NCI-H748 (cell line): Measurements from ENCODE around the gene AGO1.
A peak's percentile ranks its signal among the peaks of the same experiment; 100 is the strongest.

Experiments used
- DNase-seq: peaks from one replicate; lab custom pipeline; 2025; ENCODE audit not compliant: unreplicated experiment; lab: John Stamatoyannopoulos, UW

The AGO1 gene

DNA sequence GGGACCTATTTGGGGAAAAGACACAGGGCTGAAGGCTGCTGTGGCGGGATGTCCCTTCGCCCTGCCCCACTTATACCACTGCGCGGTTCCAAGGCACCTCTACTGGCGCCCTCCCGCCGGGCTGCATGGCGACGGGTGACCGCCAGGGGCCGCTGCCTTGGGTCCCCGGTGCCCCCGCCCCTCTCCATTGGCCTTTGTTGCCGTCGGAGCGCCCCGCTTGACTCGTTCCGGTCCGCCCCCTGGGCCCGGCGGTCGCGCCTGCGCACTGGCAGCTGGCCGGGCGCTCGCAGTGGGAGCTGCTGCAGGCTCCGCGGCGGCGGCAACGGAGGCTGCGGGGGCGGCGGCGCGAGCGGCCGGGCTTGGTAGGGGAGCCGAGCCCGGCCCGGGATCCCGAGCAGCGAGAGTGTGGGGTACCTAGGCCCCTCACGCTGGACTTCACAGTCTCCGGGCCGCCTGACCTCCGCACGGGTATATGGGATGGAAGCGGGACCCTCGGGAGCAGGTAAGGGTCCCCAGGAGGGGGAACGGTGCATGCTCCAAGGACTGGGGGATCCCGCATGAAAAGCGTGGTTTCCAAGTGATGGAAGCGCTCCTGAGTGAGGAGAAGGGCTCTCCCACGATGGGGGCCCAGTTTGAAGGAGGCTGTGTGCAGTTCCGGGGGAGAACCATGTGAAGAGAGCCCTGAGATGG, at the start of gene AGO1:
Gene AGO1 (plus strand): TSS at position 265 of the 690 bp plus-strand sequence. CDS start 213 bp downstream, at position 478.
- DNase-seq: peak; percentile 85

DNA sequence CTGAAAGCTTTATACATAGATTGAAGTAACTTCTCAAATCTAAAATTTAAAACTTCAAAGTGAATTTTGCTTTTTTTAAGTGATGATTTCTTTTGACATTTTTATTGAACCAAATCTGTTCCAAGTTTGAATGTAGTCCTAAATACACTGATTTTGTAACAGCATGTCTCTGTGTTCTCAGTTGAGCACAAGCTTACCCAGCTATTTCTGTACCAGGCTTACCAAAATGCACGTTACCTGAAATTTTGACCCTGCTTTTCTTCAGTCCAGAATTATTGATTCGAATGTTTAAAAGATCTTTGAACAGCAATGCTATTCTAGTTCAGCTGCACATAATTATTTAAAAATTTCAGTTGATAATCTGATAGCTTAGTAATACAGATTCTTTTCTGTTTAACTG, 49.6 kb upstream of the AGO1 start:
- DNase-seq: no peak

DNA sequence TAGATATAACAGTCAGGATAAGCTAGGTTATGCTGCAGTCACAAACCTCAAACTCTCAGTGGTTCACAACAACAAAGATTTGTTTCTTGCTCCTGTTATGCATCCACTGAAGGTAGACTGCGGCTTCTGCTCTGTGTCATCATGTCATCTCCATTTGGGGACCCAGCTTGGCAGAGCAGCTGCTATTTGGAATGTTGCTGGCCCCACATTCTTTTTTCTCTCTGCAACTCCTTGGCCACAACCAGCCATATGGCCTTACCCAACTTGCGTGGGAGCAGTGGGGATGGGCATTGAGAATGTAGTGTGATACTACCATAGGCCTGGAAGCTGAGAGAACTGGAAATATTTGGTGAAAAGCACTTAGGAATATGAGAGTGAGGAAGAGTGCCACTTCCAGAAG, 48.8 kb upstream of the AGO1 start:
- DNase-seq: no peak

DNA sequence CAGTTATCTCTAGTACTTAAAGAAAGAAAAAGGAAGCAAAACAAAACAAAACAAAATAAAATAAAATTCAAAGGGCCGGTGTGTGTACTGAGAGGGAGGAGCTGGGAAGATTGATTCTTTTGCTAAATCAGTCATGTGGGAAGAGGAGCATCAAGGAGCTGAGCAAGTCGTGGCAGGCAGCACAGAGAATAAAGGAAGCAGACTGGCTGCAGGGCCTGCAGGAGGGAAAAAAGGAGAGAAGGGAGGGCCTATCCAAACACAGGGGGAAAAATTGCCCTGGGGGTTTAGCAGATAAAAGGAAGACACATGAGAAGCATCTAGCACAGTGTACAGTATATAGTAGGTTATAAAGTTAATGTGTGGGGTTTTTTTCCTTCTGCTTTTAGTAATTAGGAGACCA, 47.6 kb upstream of the AGO1 start:
- DNase-seq: peak; percentile 1

DNA sequence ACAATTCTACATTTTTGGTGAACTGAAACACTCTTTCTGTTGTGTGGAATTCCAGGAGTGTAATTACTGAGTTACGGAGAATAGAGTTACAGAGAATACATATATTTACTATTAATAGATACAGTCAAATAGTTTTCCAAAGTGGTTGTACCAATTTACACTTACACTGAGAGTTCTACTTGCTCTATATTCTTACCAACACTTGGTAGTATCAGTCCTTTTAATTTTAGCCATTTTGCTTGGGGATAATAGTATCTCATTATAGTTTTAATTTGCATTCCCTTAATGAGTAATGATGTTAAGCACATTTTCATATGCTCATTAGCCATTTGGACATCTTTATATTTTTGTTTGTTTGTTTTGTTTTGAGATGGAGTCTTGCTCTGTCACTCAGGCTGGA, 46.3 kb upstream of the AGO1 start:
- no peak for DNase-seq

DNA sequence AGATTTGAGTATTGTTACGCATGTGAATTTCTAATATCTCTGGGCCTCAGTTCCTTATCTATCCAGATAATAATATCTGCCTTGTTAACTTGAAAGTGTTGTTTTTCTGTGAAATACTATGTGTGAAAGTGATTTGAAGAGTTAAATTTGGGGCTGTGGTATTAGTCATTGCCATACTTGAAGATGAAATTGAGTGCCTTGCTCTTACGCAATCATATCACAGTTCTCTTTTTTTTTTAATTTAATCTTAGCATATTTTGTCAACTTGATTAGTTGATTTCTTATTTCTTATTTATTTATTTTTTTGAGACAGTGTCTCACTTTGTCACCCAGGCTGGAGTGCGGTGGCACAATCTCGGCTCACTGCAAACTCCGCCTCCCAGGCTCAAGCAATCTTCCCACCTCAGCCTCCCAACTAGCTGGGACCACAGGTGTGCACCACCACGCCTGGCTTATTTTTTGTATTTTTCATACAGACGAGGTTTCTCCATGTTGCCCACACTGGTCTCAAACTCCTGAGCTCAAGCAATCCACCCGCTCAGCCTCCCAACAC, 44.2 kb upstream of the AGO1 start:
- DNase-seq: no peak

DNA sequence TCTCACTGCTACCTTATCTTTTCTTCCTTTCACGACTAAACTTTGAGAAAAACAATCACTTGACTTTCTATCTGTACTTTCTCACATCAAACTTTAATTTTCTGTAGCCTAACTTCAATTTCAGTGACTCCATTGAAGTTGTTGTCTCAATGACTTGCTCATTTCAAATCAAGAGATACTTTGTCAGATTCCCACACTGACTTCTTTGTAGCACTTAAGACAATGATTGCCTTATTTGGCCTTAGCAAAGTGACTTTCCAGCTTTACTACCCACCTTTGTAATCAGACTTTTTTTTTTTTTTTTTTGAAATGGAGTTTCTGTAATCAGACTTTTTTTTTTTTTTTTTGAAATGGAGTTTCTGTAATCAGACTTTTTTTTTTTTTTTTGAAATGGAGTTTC, 38.2 kb upstream of the AGO1 start:
- no peak for DNase-seq

DNA sequence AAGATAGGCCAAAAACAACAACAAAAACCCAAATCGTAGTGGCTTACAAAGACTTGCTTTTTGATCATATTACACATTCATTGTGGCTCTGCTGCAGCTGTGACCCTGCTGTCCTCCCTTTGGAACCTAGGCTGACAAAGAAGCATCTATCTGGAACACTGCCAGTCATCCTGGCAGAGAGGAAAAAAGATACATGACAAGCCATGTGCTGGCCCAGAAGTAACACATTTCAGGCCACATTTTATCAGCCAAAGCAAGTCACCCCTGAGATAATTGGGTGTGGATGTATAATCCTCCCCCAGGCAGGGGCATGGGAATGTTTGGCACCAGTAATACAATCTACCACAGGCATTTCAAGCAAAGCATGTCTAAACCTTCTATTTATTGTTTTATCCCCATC, 37.2 kb upstream of the AGO1 start:
- DNase-seq: no peak

DNA sequence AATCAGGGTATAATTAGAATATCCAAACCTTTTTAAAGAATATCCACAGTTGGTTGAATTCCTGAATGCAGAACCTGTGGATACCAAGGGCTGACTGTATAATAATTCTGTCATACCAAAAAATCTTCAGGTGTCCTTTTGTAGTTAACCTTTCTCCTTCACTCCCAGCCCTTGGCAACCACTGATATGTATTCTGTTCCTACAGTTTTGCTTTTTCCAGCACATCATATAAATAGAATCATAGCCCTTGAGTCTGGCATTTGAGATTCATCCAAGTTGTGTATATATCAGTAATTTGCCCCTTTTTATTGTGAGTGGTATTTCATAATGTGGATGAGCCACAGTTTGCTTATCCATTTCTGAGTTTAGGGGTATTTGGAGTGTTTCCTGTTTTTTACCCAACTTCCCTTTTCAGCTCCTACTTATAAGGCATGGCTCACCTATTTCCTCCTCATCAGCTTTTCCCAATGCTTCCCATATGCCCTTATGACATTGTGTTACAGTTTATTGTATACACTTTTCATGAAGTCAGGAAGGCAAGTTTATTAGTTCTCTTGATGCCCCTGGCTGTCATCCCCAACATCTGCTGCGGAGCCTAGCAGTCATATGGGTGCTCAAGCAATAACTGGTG, 35.0 kb upstream of the AGO1 start:
- no peak for DNase-seq

DNA sequence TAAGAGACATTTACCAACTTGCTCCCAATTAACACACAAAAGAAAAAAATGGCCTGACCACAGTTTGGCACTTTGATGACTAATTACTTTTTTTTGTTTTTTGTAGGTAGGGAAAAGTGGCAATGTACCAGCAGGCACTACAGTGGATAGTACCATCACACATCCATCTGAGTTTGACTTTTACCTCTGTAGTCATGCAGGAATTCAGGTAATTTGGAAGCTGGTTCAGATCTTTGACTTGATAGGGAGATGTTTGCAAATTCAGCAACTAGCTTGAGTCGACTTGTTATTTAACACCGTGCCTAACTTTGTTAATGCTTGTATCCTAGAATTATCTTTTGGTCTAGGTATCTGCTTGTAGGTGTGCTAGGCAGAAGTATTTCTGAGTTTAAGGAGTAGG, 33.0 kb upstream of the AGO1 start:
- no peak for DNase-seq

DNA sequence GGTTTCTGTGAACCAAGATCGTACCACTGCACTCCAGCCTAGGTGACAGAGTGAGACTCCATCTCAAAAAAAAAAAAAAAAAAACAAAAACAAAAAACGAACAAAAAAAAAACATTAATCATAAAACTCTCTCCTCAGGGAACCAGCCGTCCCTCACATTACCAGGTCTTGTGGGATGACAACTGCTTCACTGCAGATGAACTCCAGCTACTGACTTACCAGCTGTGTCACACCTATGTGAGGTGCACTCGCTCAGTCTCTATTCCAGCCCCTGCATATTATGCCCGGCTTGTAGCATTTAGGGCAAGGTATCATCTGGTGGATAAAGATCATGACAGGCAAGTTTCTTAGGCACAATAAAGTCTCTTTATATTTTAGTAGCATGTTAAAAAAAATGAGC, 32.3 kb upstream of the AGO1 start:
- no peak for DNase-seq

DNA sequence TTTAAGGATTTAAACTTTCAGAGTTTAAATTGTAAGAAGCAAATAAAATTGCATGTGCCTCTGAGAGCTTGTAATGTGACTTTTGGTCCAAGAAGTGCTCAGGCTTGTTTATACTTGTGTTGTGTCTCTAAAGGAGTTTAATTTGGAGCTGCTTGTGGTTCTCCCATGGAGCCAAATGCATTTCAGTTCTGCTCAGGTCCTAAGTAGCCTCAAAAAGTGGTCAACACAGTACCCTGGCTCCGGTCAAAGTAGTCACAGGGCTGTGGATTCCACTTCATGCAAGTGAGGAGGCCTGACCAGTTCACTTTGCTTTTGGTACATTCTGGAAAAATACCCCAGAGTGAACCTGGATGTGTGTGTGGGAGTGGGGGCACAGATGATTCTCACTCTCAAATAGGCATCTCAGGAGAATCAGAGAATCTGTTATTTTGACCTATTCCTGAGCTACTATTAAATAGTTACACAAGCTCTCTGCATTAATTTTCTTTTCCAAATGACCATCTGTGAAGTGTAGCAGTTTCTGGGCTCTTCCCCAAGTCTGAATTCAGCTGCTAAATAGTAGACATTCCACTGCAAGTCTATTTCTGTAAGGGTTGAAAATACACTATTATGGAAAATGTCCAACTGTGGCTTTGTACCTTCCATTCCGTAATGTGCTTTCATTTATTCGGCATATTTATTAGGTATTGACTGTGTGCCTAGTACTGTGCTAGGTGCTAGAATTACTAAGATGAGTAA, 31.7 kb upstream of the AGO1 start:
- DNase-seq: no peak

DNA sequence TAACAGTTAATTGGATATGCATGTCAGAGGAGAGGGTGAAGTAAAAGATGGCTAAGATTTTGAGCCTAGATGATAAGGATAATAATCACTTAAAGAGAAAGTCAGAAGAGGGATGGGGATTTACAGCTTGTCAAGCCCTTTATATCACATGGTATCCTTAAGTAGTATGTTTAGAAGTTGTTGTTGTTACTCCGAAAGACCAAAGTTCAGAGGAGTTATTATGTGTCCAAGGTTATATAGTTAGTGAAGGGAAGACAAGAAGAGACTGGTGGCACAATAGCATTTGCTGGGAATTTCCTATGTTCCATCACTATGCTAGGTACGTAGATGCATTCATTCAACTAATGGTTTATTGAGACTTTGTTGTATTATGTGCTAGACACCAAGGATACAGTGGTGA, 30.8 kb upstream of the AGO1 start:
- no peak for DNase-seq

DNA sequence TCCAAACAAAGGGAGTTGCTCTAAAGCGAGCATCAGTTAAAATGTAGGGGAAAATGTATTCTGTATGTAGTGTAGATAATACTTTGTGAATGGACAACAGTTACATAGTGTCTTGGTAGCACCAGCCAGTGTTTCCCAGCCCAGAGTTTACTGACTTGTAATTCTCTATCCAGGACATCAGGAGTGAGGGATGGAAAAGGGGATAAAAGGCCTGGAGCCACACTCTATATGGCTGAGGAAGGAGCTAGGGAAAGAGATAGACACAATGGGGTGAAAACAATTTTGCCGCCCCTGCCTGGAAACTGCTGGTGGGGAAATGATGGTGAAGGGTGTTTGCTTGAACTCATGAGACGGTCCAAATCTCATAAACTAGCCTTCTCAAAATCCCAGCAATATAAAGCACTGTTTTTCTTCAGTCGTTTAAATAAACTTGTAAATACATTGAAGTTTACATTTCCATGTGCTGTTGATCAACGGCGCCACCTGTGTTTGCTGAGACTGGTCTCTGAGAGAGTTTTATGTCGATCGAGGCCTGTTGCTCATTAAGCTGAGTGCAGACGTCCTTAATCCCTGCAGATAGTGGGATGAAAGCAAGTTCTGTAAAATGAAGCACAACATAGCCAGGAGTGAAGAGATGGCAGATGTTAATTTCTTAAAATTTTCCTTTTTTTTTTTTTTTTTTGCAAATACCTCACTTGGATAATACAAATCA, 27.9 kb upstream of the AGO1 start:
- peak; percentile 25 for DNase-seq

DNA sequence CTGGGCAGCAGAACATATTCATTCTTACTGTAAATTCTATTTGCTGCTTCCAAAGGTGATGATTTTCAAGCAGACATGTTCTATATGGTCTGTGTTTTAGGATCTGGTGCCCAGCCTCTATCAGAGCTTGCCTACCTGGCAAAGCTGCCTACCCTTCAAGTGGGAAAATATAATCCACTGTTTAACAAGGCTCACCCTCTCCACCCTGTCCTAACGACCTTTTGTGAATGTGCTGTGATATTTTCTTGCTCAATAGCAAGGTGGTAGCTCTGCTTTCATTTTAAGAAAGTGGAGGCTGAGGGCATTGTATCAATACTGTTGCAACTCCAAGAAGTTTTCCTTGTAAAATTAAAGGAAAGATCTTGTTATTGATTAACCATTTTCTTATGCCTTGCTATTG, 26.0 kb upstream of the AGO1 start:
- no peak for DNase-seq

DNA sequence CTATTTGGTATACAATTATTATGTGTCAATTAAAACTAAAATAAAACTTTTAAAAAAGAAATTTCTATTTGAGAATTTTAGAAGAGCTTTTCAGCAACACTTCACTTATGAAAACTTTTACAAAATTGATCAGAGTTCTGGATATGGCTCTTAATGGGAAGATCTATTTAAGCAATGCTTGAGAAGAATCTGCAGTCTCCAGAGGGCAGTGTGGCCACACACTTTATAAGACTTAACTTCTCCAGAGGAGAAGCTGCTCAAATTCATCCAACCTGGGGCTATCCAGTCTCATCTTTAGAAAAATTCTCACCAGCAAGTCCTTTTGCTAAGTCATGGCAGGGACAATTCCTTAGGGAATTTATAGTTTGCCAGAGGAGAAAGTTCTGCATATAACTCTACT, 25.2 kb upstream of the AGO1 start:
- DNase-seq: no peak

DNA sequence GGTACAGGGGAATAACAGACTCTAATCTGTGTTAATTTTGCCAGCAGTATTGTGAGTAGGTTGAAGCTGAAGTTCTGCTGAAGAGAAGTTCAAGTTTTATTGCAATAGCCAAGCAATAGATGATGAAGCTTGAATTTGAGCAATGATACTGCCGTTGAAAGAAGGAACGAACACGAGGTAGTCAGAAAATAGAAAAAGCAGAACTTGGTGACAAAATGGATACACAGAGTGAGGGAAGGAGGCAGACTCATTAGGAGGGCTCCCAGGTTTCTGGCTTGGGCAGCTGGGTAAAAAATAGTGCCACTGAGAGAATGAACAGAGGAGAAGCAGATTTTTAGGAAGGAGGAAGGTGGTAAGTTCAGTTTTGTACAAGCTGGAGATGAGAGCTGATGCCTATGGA, 22.3 kb upstream of the AGO1 start:
- no peak for DNase-seq

DNA sequence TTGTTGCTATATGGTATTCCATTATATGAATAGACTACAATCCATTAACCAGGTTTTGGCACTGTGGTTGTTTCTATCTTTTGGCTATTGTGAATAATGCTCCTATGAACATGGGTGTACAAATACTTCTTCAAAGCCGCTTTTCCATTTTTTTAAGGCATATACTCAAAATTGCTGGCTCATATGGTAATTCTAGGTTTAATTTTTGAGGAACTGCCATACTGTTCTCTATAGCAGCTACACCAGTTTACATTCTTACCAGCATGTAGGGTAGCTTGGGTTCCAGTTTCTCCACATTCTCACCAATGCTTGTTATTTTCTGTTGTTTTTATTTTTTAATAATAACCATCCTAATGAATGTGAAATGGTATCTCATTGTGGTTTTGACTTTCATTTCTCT, 19.9 kb upstream of the AGO1 start:
- DNase-seq: no peak

DNA sequence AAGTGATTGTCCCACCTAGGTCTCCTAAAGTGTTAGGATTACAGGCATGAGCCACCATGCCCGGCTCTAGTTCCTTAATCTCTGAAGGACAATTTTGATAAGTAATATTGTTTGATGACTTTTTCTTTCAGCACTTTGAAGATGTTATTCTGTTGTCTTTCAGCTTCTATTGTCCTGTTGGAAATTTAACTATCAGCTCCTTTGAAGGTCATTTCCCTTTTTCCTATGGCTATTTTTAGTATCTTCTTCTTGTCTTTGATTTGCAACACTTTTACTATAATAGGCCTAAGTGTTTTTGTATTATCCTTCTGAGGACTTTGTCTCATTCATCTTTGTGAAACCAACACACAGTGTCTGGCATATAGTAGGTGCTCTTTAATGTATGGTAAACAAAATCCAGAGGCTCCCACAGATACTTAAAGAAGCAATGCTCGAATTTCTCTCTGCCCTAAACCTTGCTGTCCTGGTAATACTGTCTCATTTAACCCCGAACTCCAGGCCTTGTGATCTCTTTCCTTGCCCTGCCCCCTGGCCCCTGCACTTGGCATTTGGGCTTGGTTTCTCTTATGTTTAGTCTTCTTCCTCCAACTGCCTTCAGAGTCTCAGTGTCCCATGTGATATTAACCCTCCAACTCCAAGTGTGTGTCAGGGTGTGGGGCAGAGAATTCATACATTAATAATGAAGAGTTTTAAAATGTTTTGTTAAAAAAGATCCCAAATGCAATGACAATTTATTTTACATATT, 19.0 kb upstream of the AGO1 start:
- no peak for DNase-seq

DNA sequence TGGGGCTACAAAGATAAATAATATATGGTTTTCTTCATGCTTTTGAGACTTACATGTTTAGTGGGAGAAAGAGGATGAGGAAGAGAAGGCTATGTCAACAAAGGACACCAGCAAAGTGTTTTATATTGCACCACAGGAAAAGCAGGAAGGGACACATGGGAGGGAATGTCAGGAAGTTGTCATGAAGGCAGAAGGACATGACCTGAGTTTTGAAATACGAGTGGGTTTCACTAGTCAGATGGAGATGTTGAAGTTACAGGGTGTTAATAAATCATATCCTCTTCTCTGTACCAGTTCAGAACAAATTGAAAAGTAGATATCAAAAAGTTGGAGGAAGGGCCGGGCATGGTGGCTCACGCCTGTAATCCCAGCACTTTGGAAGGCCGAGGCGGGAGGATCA, 18.2 kb upstream of the AGO1 start:
- no peak for DNase-seq

DNA sequence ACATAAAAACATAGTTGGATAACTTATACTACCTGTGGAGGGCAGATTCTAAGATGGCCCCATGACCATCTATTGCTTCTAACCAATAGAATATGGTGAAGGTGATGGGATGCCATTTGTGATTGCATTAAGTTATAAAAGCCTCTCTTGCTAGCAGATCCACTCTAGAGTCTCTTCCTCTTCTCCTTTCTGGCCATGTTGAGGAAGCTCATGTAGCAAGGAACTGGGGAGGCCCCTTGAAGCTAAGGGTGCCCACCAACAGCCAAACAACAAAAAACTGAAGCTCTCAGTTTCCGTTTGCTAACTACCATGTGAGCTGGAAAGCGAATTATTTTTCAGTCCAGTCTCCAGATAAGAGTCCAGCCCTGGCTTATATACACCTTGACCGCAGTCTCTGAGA, 16.0 kb upstream of the AGO1 start:
- DNase-seq: no peak
